Suprapubic skin (tissue), 4 donors: ENCODE results near the gene SCYL3. TPM values are rescaled to one million over a fixed set of nuclear protein-coding genes. Genes with fewer than 3 reads are reported as not detected.

ENCODE experiments used
- DNase-seq, 2 donors: peaks; one replicate each; pipeline ENCODE4 v3.0.0-alpha.2; 2019; ENCODE audit warnings: low spot score in 2 of 2
- H3K27ac ChIP-seq: fragments of 200-600 bp; sonication (generic); one replicate; pipeline ENCODE4 v1.5.1; 2019
- H3K27me3 ChIP-seq: fragments of 200-600 bp; sonication (generic); one replicate; pipeline ENCODE4 v1.5.1; 2019
- H3K36me3 ChIP-seq: fragments of 200-600 bp; sonication (generic); one replicate; pipeline ENCODE4 v1.5.1; 2019
- H3K4me1 ChIP-seq: fragments of 200-600 bp; sonication (generic); one replicate; pipeline ENCODE4 v1.5.1; 2019
- H3K4me3 ChIP-seq: fragments of 200-600 bp; sonication (generic); one replicate; pipeline ENCODE4 v1.5.1; 2019; ENCODE audit warnings: mild to moderate bottlenecking
- H3K9me3 ChIP-seq: fragments of 200-600 bp; sonication (generic); one replicate; pipeline ENCODE4 v1.5.1; 2019
- CTCF ChIP-seq, 2 donors: fragments of 200-600 bp in 1 of 2; fragments of 450-650 bp in 1 of 2; sonication (generic) in 1 of 2; IDR thresholded peaks; one replicate each; pipeline ENCODE4 v1.5.1; 2016 to 2019; ENCODE audit warnings: antibody characterized with exemption in 2 of 2, mild to moderate bottlenecking in 1 of 2, moderate library complexity in 1 of 2
- EP300 ChIP-seq: sonication (generic); formaldehyde crosslinking; IDR thresholded peaks from one replicate; pipeline ENCODE4 v1.6.1; 2017; ENCODE audit warnings: antibody characterized with exemption
- POLR2A ChIP-seq, 2 donors: fragments of 450-650 bp; IDR thresholded peaks; one replicate each; pipeline ENCODE4 v1.6.1; 2017; ENCODE audit warnings: antibody characterized with exemption in 2 of 2, mild to moderate bottlenecking in 2 of 2, moderate library complexity in 2 of 2
- POLR2AphosphoS5 ChIP-seq, 3 donors: sonication (generic); formaldehyde crosslinking; IDR thresholded peaks; one replicate each; pipeline ENCODE4 v1.6.1; 2017; ENCODE audit warnings: antibody characterized with exemption in 3 of 3
- WGBS: methylation state at CpG from one replicate; pipeline ENCODE4 v1.1.5; 2018; 5-methylcytosine and 5-hydroxymethylcytosine counted together
- total RNA-seq, 4 donors: library from RNA; depleted of rRNA; stranded (reverse); fragments of >200 nt; gene quantifications; one replicate each; pipeline ENCODE4 v1.1.0, GENCODE V29; 2016

SCYL3 gene
- total RNA-seq, 4 donors from 2014 or later = 10.8 to 18.3 (median 14.6) TPM

- 30% methylated on average over 8 of the region's 8 CpGs for whole genome bisulfite sequencing
- H3K36me3 ChIP-seq = peaks cover 10% of the 10 kb centered on the region
- H3K4me3 ChIP-seq = peak overlapping the region; percentile 84
- H3K4me1 ChIP-seq = peaks cover 42% of the 10 kb centered on the region
- DNase-seq = no peak
- H3K27me3 ChIP-seq = no peaks in the 10 kb centered on the region
- TF ChIP-seq CTCF (IDR thresholded peaks at IDR 0.05) (no peak), POLR2AphosphoS5 (IDR thresholded peaks at IDR 0.05) (no peak), POLR2A (IDR thresholded peaks at IDR 0.05) (no peak), EP300 (no peak)
- no peaks in the 10 kb centered on the region for H3K9me3 ChIP-seq
- peak overlapping the region; percentile 96 for H3K27ac ChIP-seq
Observed at GRCh38 chr1:169892176-169892926, 1.3 kb downstream of the SCYL3 start.

- Histone ChIP-seq H3K27ac (peak overlapping the region; percentile 96), H3K9me3 (no peaks in the 10 kb centered on the region), H3K4me1 (peaks cover 42% of the 10 kb centered on the region), H3K36me3 (peaks cover 11% of the 10 kb centered on the region), H3K4me3 (peak overlapping the region; percentile 84), H3K27me3 (no peaks in the 10 kb centered on the region)
- TF ChIP-seq POLR2AphosphoS5 (IDR thresholded peaks at IDR 0.05) (no peak), POLR2A (IDR thresholded peaks at IDR 0.05) (no peak), EP300 (no peak), CTCF (IDR thresholded peaks at IDR 0.05) (no peak)
- no peak for DNase-seq
- 53% methylated on average over 2 of the region's 2 CpGs for WGBS
Observed at GRCh38 chr1:169891539-169891885, 2.2 kb downstream of the SCYL3 start.

GRCh38 chr1:169890761-169891538 lies 2.7 kb downstream of the SCYL3 start:
- peak overlapping the region; percentile 96 for H3K27ac ChIP-seq
- H3K4me3 ChIP-seq = no peak overlapping the region
- no peak for TF ChIP-seq EP300
- TF ChIP-seq POLR2A (IDR thresholded peaks at IDR 0.05) = no peak
- no peak for TF ChIP-seq CTCF (IDR thresholded peaks at IDR 0.05)
- TF ChIP-seq POLR2AphosphoS5 (IDR thresholded peaks at IDR 0.05) = no peak
- no peaks in the 10 kb centered on the region for H3K27me3 ChIP-seq
- H3K9me3 ChIP-seq = no peaks in the 10 kb centered on the region
- peaks cover 42% of the 10 kb centered on the region for H3K4me1 ChIP-seq
- H3K36me3 ChIP-seq = peaks cover 13% of the 10 kb centered on the region
- no peak for DNase-seq
- WGBS = 43% methylated on average over 5 of the region's 5 CpGs

GRCh38 chr1:169889871-169890270 lies 3.8 kb downstream of the SCYL3 start:
- TF ChIP-seq POLR2A (IDR thresholded peaks at IDR 0.05) (no peak), CTCF (IDR thresholded peaks at IDR 0.05) (no peak), EP300 (no peak), POLR2AphosphoS5 (IDR thresholded peaks at IDR 0.05) (no peak)
- no peak overlapping the region for H3K27ac ChIP-seq
- 96% methylated on average over 2 of the region's 2 CpGs for WGBS

GRCh38 chr1:169886931-169887330 lies 6.8 kb downstream of the SCYL3 start:
- no peak overlapping the region for H3K27ac ChIP-seq
- H3K9me3 ChIP-seq = no peaks in the 10 kb centered on the region
- H3K4me1 ChIP-seq = peaks cover 32% of the 10 kb centered on the region
- no peak for DNase-seq
- peaks cover 37% of the 10 kb centered on the region for H3K36me3 ChIP-seq
- no peak overlapping the region for H3K4me3 ChIP-seq
- H3K27me3 ChIP-seq = no peaks in the 10 kb centered on the region
- TF ChIP-seq POLR2A (IDR thresholded peaks at IDR 0.05) = no peak
- no peak for TF ChIP-seq EP300
- TF ChIP-seq POLR2AphosphoS5 (IDR thresholded peaks at IDR 0.05) = no peak
- TF ChIP-seq CTCF (IDR thresholded peaks at IDR 0.05) = no peak
- 95% methylated on average over 2 of the region's 2 CpGs for WGBS

More at GRCh38 chr1:169889871-169890270, 3.8 kb downstream of the SCYL3 start:
- no peak overlapping the region for H3K4me3 ChIP-seq
- peaks cover 42% of the 10 kb centered on the region for H3K4me1 ChIP-seq
- H3K36me3 ChIP-seq = peaks cover 22% of the 10 kb centered on the region
- no peak for DNase-seq
- H3K9me3 ChIP-seq = no peaks in the 10 kb centered on the region
- H3K27me3 ChIP-seq = no peaks in the 10 kb centered on the region
